Osteoblast (primary cell): ENCODE measurements around the gene VTI1A. TPM values are rescaled to one million over a fixed set of nuclear protein-coding genes. Genes with fewer than 3 reads are reported as not detected.
A peak's percentile ranks its signal among the peaks of the same experiment; 100 is the strongest.

Source experiments
- DNase-seq: peaks from one replicate; pipeline ENCODE4 v3.0.0; 2011; ENCODE audit warnings: low spot score, mixed read lengths; ENCODE audit not compliant: insufficient read length; ENCODE audit errors: missing footprints
- H2AFZ ChIP-seq: 2 replicates; pipeline ENCODE4 v1.6.0; 2011; ENCODE audit warnings: mild to moderate bottlenecking, low read length
- H3K27ac ChIP-seq: 2 replicates; pipeline ENCODE4 v1.5.1; 2011; ENCODE audit warnings: mild to moderate bottlenecking, low read depth, low read length, moderate library complexity
- H3K27me3 ChIP-seq: 2 replicates; pipeline ENCODE4 v1.6.0; 2012; ENCODE audit warnings: mild to moderate bottlenecking, control low read depth, inconsistent platforms, low read length, moderate library complexity; ENCODE audit not compliant: insufficient read depth
- H3K36me3 ChIP-seq: 2 replicates; pipeline ENCODE4 v1.5.1; 2011; ENCODE audit warnings: mild to moderate bottlenecking, low read length, control low read depth, moderate library complexity; ENCODE audit not compliant: insufficient read depth
- H3K4me1 ChIP-seq: 2 replicates; pipeline ENCODE4 v1.5.1; 2011; ENCODE audit warnings: mild to moderate bottlenecking, low read length, control low read depth, moderate library complexity; ENCODE audit not compliant: insufficient read depth
- H3K4me2 ChIP-seq: 2 replicates; pipeline ENCODE4 v1.6.0; 2011; ENCODE audit warnings: mild to moderate bottlenecking, low read length; ENCODE audit not compliant: insufficient read depth
- H3K4me3 ChIP-seq: fragments of 200-600 bp; sonication (generic); 3 replicates; pipeline ENCODE4 v1.5.1; 2012; ENCODE audit warnings: mild to moderate bottlenecking, low read length, inconsistent platforms; ENCODE audit not compliant: insufficient read depth
- H3K79me2 ChIP-seq: 2 replicates; pipeline ENCODE4 v1.6.0; 2012; ENCODE audit warnings: mild to moderate bottlenecking, low read length, control low read depth, inconsistent platforms; ENCODE audit not compliant: insufficient read depth
- H3K9me3 ChIP-seq: 2 replicates; pipeline ENCODE4 v1.5.1; 2011; ENCODE audit warnings: low read depth, low read length, control low read depth
- H4K20me1 ChIP-seq: 2 replicates; pipeline ENCODE4 v1.6.0; 2012; ENCODE audit warnings: mild to moderate bottlenecking, low read length, control low read depth; ENCODE audit not compliant: insufficient read depth
- CTCF ChIP-seq: IDR thresholded peaks from 2 replicates; pipeline ENCODE4 v1.5.1; 2011; ENCODE audit warnings: mild to moderate bottlenecking, low read depth, low read length, moderate library complexity; ENCODE audit errors: extremely low read depth
- total RNA-seq: library from RNA; depleted of rRNA; stranded (reverse); fragments of >200 nt; gene quantifications from 2 replicates; pipeline ENCODE4 v1.2.3, GENCODE V29; 2012

VTI1A gene
- total RNA-seq, 1 donor = 34.7 TPM

GRCh38 chr10:112644265-112644645 lies 197.2 kb downstream of the VTI1A start:
- Histone ChIP-seq H3K4me3 (no peak overlapping the region), H3K27me3 (no peaks in the 10 kb centered on the region), H2AFZ (no peak overlapping the region), H3K27ac (no peak overlapping the region), H3K36me3 (no peaks in the 10 kb centered on the region), H3K79me2 (no peaks in the 10 kb centered on the region), H3K9me3 (no peaks in the 10 kb centered on the region), H3K4me1 (no peaks in the 10 kb centered on the region), H4K20me1 (peaks cover 3% of the 10 kb centered on the region), H3K4me2 (no peak overlapping the region)
- DNase-seq = no peak
- TF ChIP-seq CTCF = no peak

DNA sequence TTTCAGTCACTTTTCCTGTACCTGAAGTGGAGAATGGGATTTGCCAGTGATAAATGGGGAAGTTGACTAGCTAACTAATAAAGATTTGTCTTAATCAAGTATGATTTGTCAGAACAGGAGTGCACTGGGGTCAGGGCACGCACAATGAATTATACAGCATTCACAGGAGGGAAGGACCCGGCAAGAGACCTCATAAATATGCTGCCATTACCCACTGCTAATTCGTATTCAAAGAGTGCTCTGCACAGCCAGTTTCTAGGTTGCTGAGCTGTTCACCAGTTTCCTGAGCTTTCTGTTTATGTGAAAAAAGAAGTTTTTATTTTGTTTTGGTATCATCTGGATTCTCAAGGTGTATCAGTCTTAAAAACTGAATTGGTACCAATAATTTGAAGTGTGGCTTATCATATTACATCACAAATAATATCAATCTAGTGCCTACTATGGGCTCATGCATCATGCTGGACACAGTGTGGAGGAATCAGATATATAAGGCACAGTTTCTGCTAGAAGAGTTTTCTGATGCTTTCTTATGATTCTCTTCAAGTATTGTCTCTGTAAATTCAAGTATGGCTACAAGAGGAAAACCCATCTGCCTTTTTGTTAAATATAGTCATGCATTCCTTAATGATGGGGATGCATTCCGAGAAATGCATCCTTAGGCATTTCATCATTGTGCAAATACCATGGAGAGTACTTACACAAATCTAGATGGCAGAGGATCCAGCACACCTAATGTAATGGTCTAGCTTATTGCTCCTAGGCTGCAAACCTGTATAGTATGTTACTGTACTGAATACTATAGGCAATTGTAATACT lies 202.2 kb downstream of the VTI1A start:
- Histone ChIP-seq H3K36me3 (no peaks in the 10 kb centered on the region), H4K20me1 (peaks cover 6% of the 10 kb centered on the region), H3K4me3 (no peak overlapping the region), H3K9me3 (no peaks in the 10 kb centered on the region), H3K4me2 (no peak overlapping the region), H2AFZ (no peak overlapping the region), H3K4me1 (peaks cover 7% of the 10 kb centered on the region), H3K27ac (no peak overlapping the region), H3K79me2 (no peaks in the 10 kb centered on the region), H3K27me3 (no peaks in the 10 kb centered on the region)
- no peak for DNase-seq
- no peak for TF ChIP-seq CTCF

- no peaks in the 10 kb centered on the region for H3K36me3 ChIP-seq
- no peaks in the 10 kb centered on the region for H3K27me3 ChIP-seq
- no peak overlapping the region for H3K4me3 ChIP-seq
- no peaks in the 10 kb centered on the region for H3K79me2 ChIP-seq
- peaks cover 6% of the 10 kb centered on the region for H4K20me1 ChIP-seq
- no peak for DNase-seq
- no peak overlapping the region for H3K4me2 ChIP-seq
- no peak for TF ChIP-seq CTCF
- no peak overlapping the region for H3K27ac ChIP-seq
- H3K9me3 ChIP-seq = no peaks in the 10 kb centered on the region
- no peak overlapping the region for H2AFZ ChIP-seq
- peaks cover 7% of the 10 kb centered on the region for H3K4me1 ChIP-seq
These were observed 202.8 kb downstream of the VTI1A start for GRCh38 chr10:112649822-112650152.

GRCh38 chr10:112650588-112651030 lies 203.6 kb downstream of the VTI1A start:
- H3K9me3 ChIP-seq = no peaks in the 10 kb centered on the region
- H2AFZ ChIP-seq = no peak overlapping the region
- H3K27me3 ChIP-seq = no peaks in the 10 kb centered on the region
- H3K36me3 ChIP-seq = no peaks in the 10 kb centered on the region
- no peak overlapping the region for H3K4me2 ChIP-seq
- H3K79me2 ChIP-seq = no peaks in the 10 kb centered on the region
- peaks cover 7% of the 10 kb centered on the region for H3K4me1 ChIP-seq
- H3K4me3 ChIP-seq = no peak overlapping the region
- DNase-seq = peak; percentile 34
- H4K20me1 ChIP-seq = peaks cover 6% of the 10 kb centered on the region
- no peak overlapping the region for H3K27ac ChIP-seq
- TF ChIP-seq CTCF = no peak
